Body of pancreas (tissue), 4 donors: ENCODE measurements around the gene DLX5.

Experiments
- POLR2A ChIP-seq, 3 donors: fragments of 450-650 bp; IDR thresholded peaks; one replicate each; pipeline ENCODE4 v1.6.1; 2016; ENCODE audit warnings: antibody characterized with exemption in 3 of 3, mild to moderate bottlenecking in 2 of 3
- TF ChIP-seq, protein P1 (sequence below), 7 experiments: fragments of 450-650 bp in 4 of 7; fragments of 200-600 bp in 3 of 7; sonication (generic) in 3 of 7; IDR thresholded peaks; one replicate each; pipeline ENCODE4 v1.5.1; 2016 to 2019; ENCODE audit warnings: antibody characterized with exemption in 7 of 7

DNA sequence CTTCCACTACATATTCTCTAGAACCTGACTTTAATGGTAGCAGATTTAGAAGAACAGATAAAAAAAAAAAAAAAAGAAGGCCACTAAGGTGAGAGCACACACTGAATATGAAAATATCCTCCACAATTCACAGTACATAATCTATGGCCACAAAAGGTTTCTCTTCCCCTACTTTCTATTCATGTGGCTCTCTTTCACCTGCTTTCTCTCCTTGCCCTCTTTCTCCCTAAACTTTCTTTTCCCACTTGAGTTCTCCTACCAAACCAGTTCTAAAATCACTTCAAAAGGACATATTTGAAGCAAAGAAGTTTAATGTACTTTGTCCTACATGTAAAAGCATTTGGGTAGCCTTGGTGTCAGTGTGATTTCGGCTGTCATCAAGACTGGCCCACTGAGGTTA is 37.7 kb downstream of the DLX5 start:
- TF ChIP-seq, protein P1, sequence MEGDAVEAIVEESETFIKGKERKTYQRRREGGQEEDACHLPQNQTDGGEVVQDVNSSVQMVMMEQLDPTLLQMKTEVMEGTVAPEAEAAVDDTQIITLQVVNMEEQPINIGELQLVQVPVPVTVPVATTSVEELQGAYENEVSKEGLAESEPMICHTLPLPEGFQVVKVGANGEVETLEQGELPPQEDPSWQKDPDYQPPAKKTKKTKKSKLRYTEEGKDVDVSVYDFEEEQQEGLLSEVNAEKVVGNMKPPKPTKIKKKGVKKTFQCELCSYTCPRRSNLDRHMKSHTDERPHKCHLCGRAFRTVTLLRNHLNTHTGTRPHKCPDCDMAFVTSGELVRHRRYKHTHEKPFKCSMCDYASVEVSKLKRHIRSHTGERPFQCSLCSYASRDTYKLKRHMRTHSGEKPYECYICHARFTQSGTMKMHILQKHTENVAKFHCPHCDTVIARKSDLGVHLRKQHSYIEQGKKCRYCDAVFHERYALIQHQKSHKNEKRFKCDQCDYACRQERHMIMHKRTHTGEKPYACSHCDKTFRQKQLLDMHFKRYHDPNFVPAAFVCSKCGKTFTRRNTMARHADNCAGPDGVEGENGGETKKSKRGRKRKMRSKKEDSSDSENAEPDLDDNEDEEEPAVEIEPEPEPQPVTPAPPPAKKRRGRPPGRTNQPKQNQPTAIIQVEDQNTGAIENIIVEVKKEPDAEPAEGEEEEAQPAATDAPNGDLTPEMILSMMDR (IDR thresholded peaks at IDR 0.05) = no peak
- TF ChIP-seq POLR2A (IDR thresholded peaks at IDR 0.05) = no peak
